ENCODE data around the gene CCDC60.
A peak's percentile ranks its signal among the peaks of the same experiment; 100 is the strongest.

The CCDC60 gene

DNA sequence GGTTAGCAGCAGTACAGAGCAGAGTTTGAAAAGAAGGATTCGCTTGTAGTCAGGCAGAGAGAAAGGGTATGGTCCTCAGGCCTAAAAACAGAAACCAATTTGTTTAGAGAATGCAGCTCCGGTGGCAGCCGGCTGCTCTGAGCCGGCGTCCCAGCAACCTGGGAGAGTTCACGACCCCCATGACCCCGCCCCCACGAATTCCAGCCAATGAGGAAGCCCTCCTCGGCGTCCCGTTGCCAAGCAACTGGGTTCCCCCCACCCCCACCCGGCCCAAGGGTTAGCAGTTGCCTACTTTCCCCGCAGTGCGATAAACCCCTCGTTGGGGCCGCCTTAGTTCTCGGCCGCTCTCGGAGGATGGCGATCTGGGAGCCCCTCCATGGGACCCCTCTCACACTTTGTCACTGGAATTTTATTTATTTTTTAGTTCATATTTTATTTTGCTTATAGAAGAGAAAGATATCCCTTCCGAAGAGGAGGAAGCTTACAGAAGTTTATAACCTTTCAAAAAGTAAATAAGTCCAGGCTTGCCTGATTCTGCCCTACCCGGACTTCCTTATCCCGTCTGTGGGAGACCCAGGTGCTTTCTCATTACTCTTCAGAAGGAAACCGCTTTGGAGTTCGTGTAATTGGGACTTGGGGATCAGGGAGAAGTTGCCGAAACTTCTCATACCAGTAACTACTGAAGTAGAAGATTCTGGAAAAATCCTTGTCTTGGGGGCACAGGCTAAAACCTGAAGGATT, at the start of gene CCDC60:
CCDC60 (plus strand) TSS at position 300 of the 741 bp plus-strand sequence. CDS start 448 bp downstream, outside the sequence.
- no peak for DNase-seq (ENCODE audit: low spot score)

GRCh38 chr12:119288576-119288975, 46.0 kb upstream of the CCDC60 start:
- DNase-seq (ENCODE audit: low spot score) = no peak

GRCh38 chr12:119292893-119293630, 41.5 kb upstream of the CCDC60 start:
- no peak for DNase-seq (ENCODE audit: low spot score)

GRCh38 chr12:119294211-119294610, 40.3 kb upstream of the CCDC60 start:
- no peak for DNase-seq (ENCODE audit: low spot score)

GRCh38 chr12:119296535-119296934, 38.0 kb upstream of the CCDC60 start:
- DNase-seq (ENCODE audit: low spot score) = no peak

GRCh38 chr12:119299130-119299529, 35.4 kb upstream of the CCDC60 start:
- no peak for DNase-seq (ENCODE audit: low spot score)

GRCh38 chr12:119301379-119301778, 33.1 kb upstream of the CCDC60 start:
- peak; percentile 3 for DNase-seq (ENCODE audit: low spot score)

DNA sequence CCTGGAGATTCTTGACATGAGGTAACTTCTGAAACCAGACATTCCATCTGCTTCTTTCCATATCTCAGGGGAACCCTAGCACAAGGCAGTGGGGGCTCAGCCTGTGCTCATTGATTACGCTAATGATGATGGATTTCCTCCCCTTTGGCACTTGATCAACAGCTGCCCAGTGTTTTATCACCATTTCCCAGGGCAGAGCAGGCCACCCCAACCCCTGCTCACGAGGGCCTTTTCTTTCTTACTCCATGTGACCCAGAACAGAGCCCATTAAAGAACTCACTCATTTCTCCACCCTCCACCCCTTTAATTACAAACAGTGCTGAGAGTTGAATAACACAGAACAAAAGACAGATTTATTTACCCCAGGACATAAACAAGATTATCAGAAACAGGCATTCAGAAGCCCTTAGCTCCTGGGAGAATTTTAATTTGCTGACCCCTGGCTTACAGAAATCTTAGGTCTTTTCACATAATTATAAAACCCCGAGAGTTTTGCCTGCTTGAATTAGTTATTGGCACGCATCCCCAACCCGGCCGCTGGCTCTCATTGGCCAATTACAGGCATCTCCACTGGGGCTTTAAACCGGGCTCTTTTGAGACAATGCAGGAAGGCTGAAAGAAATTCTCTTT, 32.0 kb upstream of the CCDC60 start:
- DNase-seq (ENCODE audit: low spot score) = no peak

GRCh38 chr12:119306593-119306992, 27.9 kb upstream of the CCDC60 start:
- no peak for DNase-seq (ENCODE audit: low spot score)

DNA sequence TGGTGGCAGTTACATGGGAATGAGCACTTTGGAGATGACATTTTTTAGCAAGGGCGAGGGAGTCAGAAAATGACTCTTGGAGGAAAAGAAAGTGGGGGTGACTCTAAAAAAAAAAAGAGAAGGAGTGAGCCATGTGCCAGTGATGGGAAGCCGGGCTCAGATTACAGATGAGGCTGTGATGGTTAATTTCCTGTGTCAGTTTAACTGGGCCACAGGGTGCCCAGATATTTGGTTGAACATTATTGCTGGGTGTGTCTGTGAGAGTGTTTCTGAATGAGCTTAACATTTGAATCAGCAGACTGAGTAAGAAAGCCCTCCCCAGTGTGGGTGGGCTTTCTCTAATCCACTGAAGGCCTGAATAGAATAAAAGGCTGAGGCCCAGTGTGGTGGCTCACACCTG, 26.8 kb upstream of the CCDC60 start:
- no peak for DNase-seq (ENCODE audit: low spot score)

DNA sequence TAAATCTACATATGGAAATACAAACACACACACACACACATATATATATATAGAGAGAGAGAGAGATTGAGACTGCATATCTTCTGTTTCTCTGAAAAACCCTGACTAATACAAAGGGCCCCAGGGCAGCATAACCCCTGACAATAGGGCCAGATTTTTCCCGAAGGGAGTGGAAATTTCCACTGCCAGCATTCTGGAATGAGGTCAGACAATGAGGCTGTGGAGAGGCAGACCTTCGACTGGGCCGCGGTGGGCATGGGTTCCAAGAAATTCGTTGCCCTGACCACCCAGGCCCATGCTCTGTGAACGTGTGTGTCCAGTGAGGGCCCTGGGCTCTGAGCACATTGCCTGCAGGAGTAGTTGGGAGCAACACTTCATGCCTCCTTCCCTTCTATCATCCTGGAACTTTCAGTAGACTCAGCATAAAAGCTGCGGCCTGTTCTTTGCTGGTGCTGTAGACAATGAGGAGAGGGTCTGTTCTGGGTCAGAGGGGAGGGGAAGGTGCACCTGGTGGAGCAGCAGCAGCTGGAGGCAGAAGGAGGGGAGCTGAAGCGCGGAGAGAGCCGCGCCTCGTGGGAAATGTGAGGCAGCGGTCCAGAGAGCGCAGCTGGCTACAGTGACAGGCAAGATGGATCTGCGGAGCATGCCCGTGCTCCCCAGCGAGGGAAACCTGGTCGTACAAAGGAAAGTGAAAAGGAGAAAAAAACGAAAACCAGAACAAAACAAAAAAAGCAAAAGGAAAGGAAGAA, 25.6 kb upstream of the CCDC60 start:
- no peak for DNase-seq (ENCODE audit: low spot score)

GRCh38 chr12:119311878-119312277, 22.7 kb upstream of the CCDC60 start:
- no peak for DNase-seq (ENCODE audit: low spot score)

GRCh38 chr12:119312904-119313303, 21.6 kb upstream of the CCDC60 start:
- no peak for DNase-seq (ENCODE audit: low spot score)

- DNase-seq (ENCODE audit: low spot score) = no peak
Measured at GRCh38 chr12:119314290-119314689, 20.2 kb upstream of the CCDC60 start.

DNA sequence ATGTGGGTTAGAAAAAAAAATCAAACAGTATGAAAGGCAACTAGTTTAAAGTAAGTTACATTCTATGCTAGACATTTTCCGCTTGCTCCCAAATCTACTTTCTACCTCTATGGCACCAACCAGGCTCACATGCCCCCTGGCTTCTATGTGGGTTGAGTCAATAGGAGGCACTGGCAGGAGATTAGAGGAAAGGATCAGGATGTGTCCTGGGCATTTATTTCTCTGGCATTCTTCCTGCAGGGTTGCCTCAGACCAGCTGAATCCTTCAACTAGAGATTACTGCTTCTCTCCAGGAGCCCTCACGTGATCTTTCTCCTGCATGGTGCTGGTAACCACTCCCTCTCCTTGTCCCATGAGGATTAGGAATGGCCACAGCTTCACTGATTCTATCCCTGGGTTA, 14.9 kb upstream of the CCDC60 start:
- no peak for DNase-seq (ENCODE audit: low spot score)

GRCh38 chr12:119320678-119321077, 13.9 kb upstream of the CCDC60 start:
- DNase-seq (ENCODE audit: low spot score) = no peak

- DNase-seq (ENCODE audit: low spot score) = no peak
Measured at GRCh38 chr12:119322301-119322723, 12.2 kb upstream of the CCDC60 start.

GRCh38 chr12:119325813-119326212, 8.7 kb upstream of the CCDC60 start:
- DNase-seq (ENCODE audit: low spot score) = no peak

DNA sequence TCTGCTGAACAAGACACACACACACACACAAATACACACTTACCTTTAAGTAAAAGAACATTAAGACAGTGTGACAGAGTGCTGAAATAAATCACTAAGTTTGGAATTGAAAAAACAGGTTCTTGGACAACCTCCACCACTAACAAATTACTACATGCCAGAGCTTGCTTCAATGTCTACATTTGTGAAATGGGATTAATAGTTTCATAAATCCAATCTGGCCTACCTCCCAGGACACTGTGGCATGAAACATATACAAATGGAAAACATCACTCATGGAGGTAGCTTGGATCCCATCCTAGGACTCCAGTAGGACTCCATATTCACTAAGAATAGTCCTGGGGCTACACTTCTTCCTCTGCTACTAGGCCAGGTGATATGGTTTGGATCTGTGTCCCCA, 8.2 kb upstream of the CCDC60 start:
- DNase-seq (ENCODE audit: low spot score) = no peak

DNA sequence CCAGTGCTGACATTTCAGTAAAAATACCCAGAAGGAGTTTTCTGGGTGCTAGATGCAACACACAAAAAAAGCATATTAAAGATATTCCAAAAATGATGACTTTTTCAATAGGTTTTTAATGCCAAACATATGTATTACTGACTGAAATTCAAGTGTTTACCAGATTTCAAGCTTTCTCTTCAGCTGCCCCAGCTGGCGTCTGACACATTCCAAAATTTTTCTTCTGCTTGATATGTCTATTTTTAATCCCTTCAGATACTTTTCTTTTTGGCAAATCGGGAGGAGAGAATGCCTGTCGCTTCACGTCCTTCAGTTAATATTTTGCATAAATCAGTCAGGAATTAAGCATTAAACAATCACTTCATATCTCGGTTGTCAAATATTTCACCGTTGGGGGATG, 7.1 kb upstream of the CCDC60 start:
- DNase-seq (ENCODE audit: low spot score) = no peak

GRCh38 chr12:119328111-119328510, 6.4 kb upstream of the CCDC60 start:
- DNase-seq (ENCODE audit: low spot score) = peak; percentile 43

Data from RKO (cell line).